Stimulated activated naive CD8-positive, alpha-beta T cell treated with anti-CD3 and anti-CD28 coated beads, Interleukin-15, amount 100 ng/mL, for 72 hours (primary cell): ENCODE measurements around the gene TMEM145.

Experiments
- ATAC-seq: fragments of 150-1000 bp; cut with Tn5 transposase; 2 replicates; pipeline ENCODE4 v1.10.0; 2021; ENCODE audit warnings: mild to moderate bottlenecking, moderate library complexity
- DNase-seq, 2 donors: peaks; one replicate each; pipeline ENCODE4 v3.0.0; 2021 to 2022
- H3K27ac Mint-ChIP-seq, 2 donors: one replicate each; pipeline ENCODE4 v1.8.0; 2022; ENCODE audit warnings: mild to moderate bottlenecking in 2 of 2, mixed read lengths in 2 of 2, moderate library complexity in 2 of 2
- H3K27me3 Mint-ChIP-seq: one replicate; pipeline ENCODE4 v1.8.0; 2022; ENCODE audit warnings: mixed read lengths
- H3K4me1 Mint-ChIP-seq: one replicate; pipeline ENCODE4 v1.8.0; 2022; ENCODE audit warnings: mild to moderate bottlenecking, mixed read lengths
- H3K4me3 Mint-ChIP-seq, 2 donors: one replicate each; pipeline ENCODE4 v1.8.0; 2022; ENCODE audit warnings: mild to moderate bottlenecking in 2 of 2, mixed read lengths in 2 of 2, moderate library complexity in 1 of 2
- H3K9me3 Mint-ChIP-seq, 2 donors: one replicate each; pipeline ENCODE4 v1.8.0; 2022; ENCODE audit warnings: mixed read lengths in 2 of 2

TMEM145 gene

GRCh38 chr19:42292042-42292960, 20.8 kb upstream of the TMEM145 start:
- Mint-ChIP-seq H3K9me3 (no peaks in the 10 kb centered on the region), H3K4me3 (no peak overlapping the region), H3K27me3 (no peaks in the 10 kb centered on the region), H3K27ac (peak overlapping the region in 1 of 2 donors; percentile 48), H3K4me1 (peaks cover 20% of the 10 kb centered on the region)
- ATAC-seq (no peak), DNase-seq (no peak)

DNA sequence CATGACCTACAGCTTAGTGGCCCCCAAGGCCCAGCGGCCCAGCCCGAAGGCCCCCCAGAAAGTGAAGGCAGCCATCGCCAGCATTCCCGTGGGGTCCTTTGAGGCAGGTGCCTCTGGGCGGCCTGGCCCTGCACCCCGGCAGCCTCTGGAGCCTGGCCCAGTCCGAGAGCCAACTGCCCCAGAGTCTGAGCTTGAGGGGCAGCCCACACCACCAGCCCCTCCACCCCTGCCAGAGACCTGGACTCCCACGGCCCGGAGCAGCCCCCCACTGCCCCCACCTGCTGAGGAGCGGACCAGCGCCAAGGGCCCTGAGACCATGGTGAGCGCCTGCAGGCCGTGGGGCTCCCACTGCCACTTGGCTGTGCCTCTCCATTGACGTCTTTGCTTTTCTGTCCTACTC, 20.1 kb upstream of the TMEM145 start:
- Mint-ChIP-seq H3K4me1 (peaks cover 20% of the 10 kb centered on the region), H3K4me3 (no peak overlapping the region), H3K27me3 (no peaks in the 10 kb centered on the region), H3K9me3 (no peaks in the 10 kb centered on the region), H3K27ac (no peak overlapping the region)
- DNase-seq (no peak), ATAC-seq (no peak)

GRCh38 chr19:42293540-42293939, 19.6 kb upstream of the TMEM145 start:
- Mint-ChIP-seq H3K27me3 (no peaks in the 10 kb centered on the region), H3K4me1 (peaks cover 16% of the 10 kb centered on the region), H3K27ac (peak overlapping the region in 1 of 2 donors; percentile 89), H3K4me3 (no peak overlapping the region), H3K9me3 (no peaks in the 10 kb centered on the region)
- DNase-seq (no peak), ATAC-seq (no peak)

DNA sequence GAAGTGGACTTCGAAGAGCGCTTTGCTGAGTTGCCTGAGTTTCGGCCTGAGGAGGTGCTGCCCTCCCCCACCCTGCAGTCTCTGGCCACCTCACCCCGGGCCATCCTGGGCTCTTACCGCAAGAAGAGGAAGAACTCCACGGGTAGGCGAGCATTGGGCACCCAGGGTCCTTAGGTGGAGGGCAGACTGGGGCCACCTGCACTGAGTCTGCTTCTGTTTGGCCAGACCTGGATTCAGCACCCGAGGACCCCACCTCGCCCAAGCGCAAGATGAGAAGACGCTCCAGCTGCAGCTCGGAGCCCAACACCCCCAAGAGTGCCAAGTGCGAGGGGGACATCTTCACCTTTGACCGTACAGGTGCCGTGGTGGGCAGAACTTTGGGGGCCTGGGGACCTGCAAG, 19.2 kb upstream of the TMEM145 start:
- Mint-ChIP-seq H3K4me3 (no peak overlapping the region), H3K27ac (peak overlapping the region in 1 of 2 donors; percentile 3), H3K9me3 (no peaks in the 10 kb centered on the region)

DNA sequence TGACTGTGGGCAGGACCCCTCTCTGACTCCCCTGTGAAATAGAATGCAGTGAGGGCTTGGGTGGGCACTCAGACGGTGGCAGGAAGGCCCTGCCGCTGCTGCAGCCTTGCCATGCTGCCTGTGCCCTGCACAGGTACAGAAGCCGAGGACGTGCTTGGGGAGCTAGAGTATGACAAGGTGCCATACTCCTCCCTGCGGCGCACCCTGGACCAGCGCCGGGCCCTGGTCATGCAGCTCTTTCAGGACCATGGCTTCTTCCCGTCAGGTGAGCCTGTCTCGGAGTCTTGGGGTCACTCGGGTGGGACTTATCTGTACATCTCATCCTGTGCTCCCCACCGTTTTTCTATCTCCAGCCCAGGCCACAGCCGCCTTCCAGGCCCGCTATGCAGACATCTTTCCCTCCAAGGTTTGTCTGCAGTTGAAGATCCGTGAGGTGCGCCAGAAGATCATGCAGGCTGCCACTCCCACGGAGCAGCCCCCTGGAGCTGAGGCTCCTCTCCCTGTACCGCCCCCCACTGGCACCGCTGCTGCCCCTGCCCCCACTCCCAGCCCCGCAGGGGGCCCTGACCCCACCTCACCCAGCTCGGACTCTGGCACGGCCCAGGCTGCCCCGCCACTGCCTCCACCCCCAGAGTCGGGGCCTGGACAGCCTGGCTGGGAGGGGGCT, 18.5 kb upstream of the TMEM145 start:
- peaks cover 15% of the 10 kb centered on the region for H3K4me1 Mint-ChIP-seq
- no peaks in the 10 kb centered on the region for H3K27me3 Mint-ChIP-seq
- ATAC-seq (no peak), DNase-seq (no peak)
- no peak overlapping the region for H3K27ac Mint-ChIP-seq
- no peaks in the 10 kb centered on the region for H3K9me3 Mint-ChIP-seq
- H3K4me3 Mint-ChIP-seq = no peak overlapping the region

More for the DNA sequence above, 19.2 kb upstream of the TMEM145 start:
- Mint-ChIP-seq H3K27me3 (no peaks in the 10 kb centered on the region), H3K4me1 (peaks cover 15% of the 10 kb centered on the region)
- DNase-seq (no peak), ATAC-seq (no peak)

- H3K9me3 Mint-ChIP-seq = no peaks in the 10 kb centered on the region
- no peaks in the 10 kb centered on the region for H3K27me3 Mint-ChIP-seq
- H3K4me1 Mint-ChIP-seq = peaks cover 15% of the 10 kb centered on the region
- no peak for ATAC-seq
- peak overlapping the region in 1 of 2 donors; percentile 76 for H3K27ac Mint-ChIP-seq
- DNase-seq = no peak
- no peak overlapping the region for H3K4me3 Mint-ChIP-seq
Observed at GRCh38 chr19:42295342-42295741, 17.8 kb upstream of the TMEM145 start.

GRCh38 chr19:42295831-42296525, 17.1 kb upstream of the TMEM145 start:
- H3K27me3 Mint-ChIP-seq = no peaks in the 10 kb centered on the region
- DNase-seq (peak; percentile 86), ATAC-seq (peak; percentile 84)
- peaks cover 16% of the 10 kb centered on the region for H3K4me1 Mint-ChIP-seq
- H3K4me3 Mint-ChIP-seq = no peak overlapping the region
- peak overlapping the region in 1 of 2 donors; percentile 76 for H3K27ac Mint-ChIP-seq
- H3K9me3 Mint-ChIP-seq = no peaks in the 10 kb centered on the region

GRCh38 chr19:42297039-42297438, 16.1 kb upstream of the TMEM145 start:
- no peak for ATAC-seq
- Mint-ChIP-seq H3K9me3 (no peaks in the 10 kb centered on the region), H3K27ac (peak overlapping the region in 1 of 2 donors; percentile 13), H3K4me1 (peaks cover 18% of the 10 kb centered on the region), H3K27me3 (no peaks in the 10 kb centered on the region), H3K4me3 (no peak overlapping the region)
- DNase-seq = no peak

GRCh38 chr19:42301646-42302203, 11.4 kb upstream of the TMEM145 start, which contains the start of gene PRR19:
Gene PRR19 (plus strand): TSS chr19:42302132. CDS start chr19:42309585, 7,453 bp downstream.
- no peak for DNase-seq
- no peaks in the 10 kb centered on the region for H3K9me3 Mint-ChIP-seq
- H3K27me3 Mint-ChIP-seq = no peaks in the 10 kb centered on the region
- peak within 1 kb of the TSS; percentile 77 to 92 for H3K27ac Mint-ChIP-seq
- H3K4me1 Mint-ChIP-seq = peaks cover 29% of the 10 kb centered on the region
- peak; percentile 45 for ATAC-seq
- H3K4me3 Mint-ChIP-seq = peak within 1 kb of the TSS; percentile 92 to 98

DNA sequence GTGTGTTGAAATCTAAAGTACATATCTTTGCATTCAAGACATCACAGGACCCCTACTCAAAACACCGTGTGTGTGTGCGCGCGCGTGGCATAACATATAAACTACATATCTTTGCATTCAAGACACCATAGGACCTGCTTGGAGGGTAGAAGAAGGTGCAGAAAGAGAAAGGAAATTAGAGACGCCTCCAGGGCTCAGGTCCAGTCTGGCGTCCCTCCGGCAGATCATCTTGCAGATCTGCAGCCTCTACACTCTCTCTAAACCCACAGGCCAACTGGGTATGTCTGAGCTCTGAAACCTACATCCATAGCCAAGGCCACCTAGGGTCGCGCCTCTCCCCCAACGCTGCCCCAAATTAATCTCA, 10.0 kb upstream of the TMEM145 start:
- Mint-ChIP-seq H3K4me1 (peaks cover 29% of the 10 kb centered on the region), H3K9me3 (no peaks in the 10 kb centered on the region), H3K4me3 (peak overlapping the region; percentile 92 to 98), H3K27ac (peak overlapping the region in 1 of 2 donors; percentile 77), H3K27me3 (no peaks in the 10 kb centered on the region)
- ATAC-seq = no peak
- no peak for DNase-seq

DNA sequence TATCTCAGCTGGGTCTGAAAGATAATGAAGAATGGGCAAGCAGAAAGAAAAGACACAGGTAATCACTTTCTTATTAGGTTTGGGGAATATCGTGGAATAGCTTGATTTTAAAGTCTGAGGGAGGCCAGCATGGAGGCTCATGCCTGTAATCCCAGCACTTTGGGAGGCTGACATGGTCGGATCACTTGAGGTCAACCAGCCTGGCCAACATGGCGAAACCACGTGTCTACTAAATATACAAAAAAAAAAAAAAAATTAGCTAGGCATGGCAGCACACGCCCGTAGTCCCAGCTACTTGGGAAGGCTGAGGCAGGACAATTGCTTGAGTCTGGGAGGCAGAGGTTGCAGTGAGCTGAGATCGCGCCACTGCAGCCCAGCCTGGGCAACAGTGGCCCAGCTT, 9.2 kb upstream of the TMEM145 start:
- no peak for ATAC-seq
- peak overlapping the region in 1 of 2 donors; percentile 5 for H3K27ac Mint-ChIP-seq
- DNase-seq = no peak
- H3K9me3 Mint-ChIP-seq = no peaks in the 10 kb centered on the region
- H3K4me1 Mint-ChIP-seq = peaks cover 29% of the 10 kb centered on the region
- H3K27me3 Mint-ChIP-seq = no peaks in the 10 kb centered on the region
- no peak overlapping the region for H3K4me3 Mint-ChIP-seq

GRCh38 chr19:42306646-42307045, 6.5 kb upstream of the TMEM145 start:
- Mint-ChIP-seq H3K27me3 (peaks cover 12% of the 10 kb centered on the region), H3K4me1 (peaks cover 21% of the 10 kb centered on the region), H3K27ac (no peak overlapping the region), H3K9me3 (no peaks in the 10 kb centered on the region), H3K4me3 (no peak overlapping the region)
- DNase-seq (no peak), ATAC-seq (no peak)

GRCh38 chr19:42309686-42310085, 3.4 kb upstream of the TMEM145 start:
- H3K27ac Mint-ChIP-seq = no peak overlapping the region
- H3K9me3 Mint-ChIP-seq = no peaks in the 10 kb centered on the region
- DNase-seq (no peak), ATAC-seq (no peak)
- H3K4me3 Mint-ChIP-seq = no peak overlapping the region
- H3K27me3 Mint-ChIP-seq = peaks cover 43% of the 10 kb centered on the region
- H3K4me1 Mint-ChIP-seq = peaks cover 24% of the 10 kb centered on the region

DNA sequence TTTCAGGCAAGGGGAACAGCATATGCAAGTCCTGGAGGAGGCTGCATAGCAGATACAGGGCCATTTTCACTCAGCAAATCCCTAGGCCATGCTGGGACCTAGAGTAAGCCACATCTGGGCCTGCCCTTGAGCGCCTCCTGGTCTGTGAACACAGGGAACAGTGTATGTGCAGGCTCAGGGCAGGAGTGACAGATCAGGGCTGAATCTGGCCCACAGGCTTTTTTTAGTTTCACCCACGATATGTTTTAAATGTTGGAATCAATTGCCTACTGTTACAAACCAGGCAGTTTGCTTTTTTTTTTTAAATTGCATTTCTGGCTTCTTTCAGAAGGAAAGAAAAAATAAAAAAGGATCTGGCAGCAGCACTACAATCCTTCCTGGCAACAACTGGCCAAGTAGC, 1.5 kb upstream of the TMEM145 start:
- Mint-ChIP-seq H3K27me3 (peaks cover 56% of the 10 kb centered on the region), H3K27ac (no peak overlapping the region)

GRCh38 chr19:42312370-42312769, 739 bp upstream of the TMEM145 start:
- peak overlapping the region; percentile 73 to 82 for H3K4me3 Mint-ChIP-seq

More for the DNA sequence above, 1.5 kb upstream of the TMEM145 start:
- ATAC-seq = no peak
- no peak overlapping the region for H3K4me3 Mint-ChIP-seq
- H3K9me3 Mint-ChIP-seq = no peaks in the 10 kb centered on the region
- DNase-seq = no peak
- peaks cover 30% of the 10 kb centered on the region for H3K4me1 Mint-ChIP-seq

More at GRCh38 chr19:42312370-42312769, 739 bp upstream of the TMEM145 start:
- H3K27me3 Mint-ChIP-seq = peaks cover 63% of the 10 kb centered on the region
- no peak for ATAC-seq
- H3K27ac Mint-ChIP-seq = no peak overlapping the region
- peaks cover 37% of the 10 kb centered on the region for H3K4me1 Mint-ChIP-seq
- no peak for DNase-seq
- no peaks in the 10 kb centered on the region for H3K9me3 Mint-ChIP-seq
